Measurements from ENCODE around the gene HCRT.
"Not testable (repeated sequence)": the region's sequence is repeated elsewhere in the genome, so short reads cannot be mapped to it uniquely, and the experiment has no call there.

Gene HCRT

GRCh38 chr17:42188749-42189650, 3.7 kb upstream of the HCRT start:
- TF ChIP-seq CTCF (IDR thresholded peaks at IDR 0.05; ENCODE audit: low read depth, low read length), result no peak
- no peak for DNase-seq (ENCODE audit: extremely low read depth, low read depth)

DNA sequence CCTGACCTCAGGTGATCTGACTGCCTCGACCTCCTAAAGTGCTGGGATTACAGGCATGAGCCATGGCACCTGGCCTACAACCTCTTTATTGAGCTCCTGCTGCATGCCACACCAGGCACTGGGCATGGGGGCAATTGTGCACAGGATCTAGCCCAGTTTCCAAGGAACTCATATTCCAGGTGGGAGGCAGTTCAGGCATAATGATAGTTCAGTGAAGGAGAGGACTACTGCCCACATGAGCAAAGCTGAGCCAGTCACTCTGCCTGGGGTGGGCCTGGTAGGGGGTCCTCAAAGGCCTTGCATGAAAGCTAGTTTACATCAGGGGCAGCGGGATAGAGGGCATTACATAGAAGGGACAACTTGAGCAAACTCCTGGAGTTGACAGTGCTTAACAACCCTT, 2.6 kb upstream of the HCRT start:
- DNase-seq (ENCODE audit: extremely low read depth, low read depth), result no peak

GRCh38 chr17:42186191-42186590, 939 bp upstream of the HCRT start:
- not testable (repeated sequence) for DNase-seq (ENCODE audit: extremely low read depth, low read depth)

More for the DNA sequence above, 2.6 kb upstream of the HCRT start:
- no peak for TF ChIP-seq CTCF (IDR thresholded peaks at IDR 0.05; ENCODE audit: low read depth, low read length)

GRCh38 chr17:42185621-42185930, 324 bp upstream of the HCRT start:
- no peak for TF ChIP-seq CTCF (IDR thresholded peaks at IDR 0.05; ENCODE audit: low read depth, low read length)
- DNase-seq (ENCODE audit: extremely low read depth, low read depth), result no peak

DNA sequence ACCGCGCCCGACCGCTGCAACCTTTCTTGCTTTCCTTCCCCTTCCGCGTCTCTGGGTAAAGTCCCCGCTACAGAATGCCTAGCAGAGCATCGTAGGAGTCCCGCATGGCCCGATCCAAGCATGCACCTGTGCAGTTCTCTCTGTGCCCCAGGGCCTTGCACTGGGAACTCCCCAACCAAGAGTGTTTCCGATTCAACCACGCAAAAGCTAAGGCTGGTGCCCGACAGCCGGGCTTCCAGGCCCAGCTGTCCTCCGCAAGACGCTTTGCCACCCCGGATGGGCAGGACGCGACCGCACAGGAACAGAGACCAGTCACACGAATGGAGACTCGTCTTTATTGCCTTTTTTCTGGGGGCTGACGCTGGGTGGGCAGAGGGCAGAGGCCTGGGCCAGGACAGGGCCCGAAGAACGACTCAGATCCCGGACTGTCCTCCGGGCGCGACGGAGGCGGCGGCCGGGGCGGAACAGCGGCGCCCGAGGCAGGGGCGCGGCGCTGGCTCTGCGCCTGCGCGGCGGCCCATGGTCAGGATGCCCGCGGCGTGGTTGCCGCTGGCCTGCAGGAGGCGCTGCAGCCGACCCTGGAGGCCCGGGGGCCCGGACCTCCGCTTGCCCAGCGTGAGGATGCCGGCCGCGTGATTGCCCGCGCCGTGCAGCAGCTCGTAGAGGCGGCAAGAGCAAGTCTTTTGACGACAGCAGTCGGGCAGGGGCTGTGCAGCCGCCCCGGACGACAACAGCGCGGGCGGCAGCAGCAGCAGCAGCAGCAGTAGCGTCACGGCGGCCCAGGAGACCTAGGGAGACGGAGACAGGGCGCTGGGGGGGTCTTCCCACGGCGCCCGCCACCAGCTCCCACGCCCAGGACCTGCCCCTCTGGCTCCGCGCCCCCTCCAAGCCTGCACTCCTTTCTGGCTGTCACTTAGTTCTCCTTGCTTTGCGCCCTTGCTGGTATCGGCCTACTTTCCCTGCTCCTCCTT, 1.2 kb downstream of the HCRT start:
- DNase-seq (ENCODE audit: extremely low read depth, low read depth), result peak; percentile 31
- TF ChIP-seq CTCF (IDR thresholded peaks at IDR 0.05; ENCODE audit: low read depth, low read length), result peak; percentile 53

GRCh38 chr17:42182927-42183734, 2.1 kb downstream of the HCRT start:
- TF ChIP-seq CTCF (IDR thresholded peaks at IDR 0.05; ENCODE audit: low read depth, low read length), result no peak
- DNase-seq (ENCODE audit: extremely low read depth, low read depth), result no peak

GRCh38 chr17:42181851-42182207, 3.4 kb downstream of the HCRT start:
- TF ChIP-seq CTCF (IDR thresholded peaks at IDR 0.05; ENCODE audit: low read depth, low read length), result no peak
- no peak for DNase-seq (ENCODE audit: extremely low read depth, low read depth)

All from AG09319 (cell line).